Astrocyte (in vitro differentiated cells and primary cell): ENCODE results near the gene IL13.

Experiments
- EZH2 ChIP-seq: IDR thresholded peaks from 2 replicates; pipeline ENCODE4 v1.6.1; 2012; ENCODE audit warnings: mild to moderate bottlenecking, low read length, inconsistent platforms; ENCODE audit not compliant: insufficient read depth
- TF ChIP-seq, protein P1 (sequence below): IDR thresholded peaks from 2 replicates; pipeline ENCODE4 v1.5.1; 2011; ENCODE audit warnings: low read depth, mild to moderate bottlenecking, inconsistent platforms, low read length, moderate library complexity; ENCODE audit not compliant: insufficient read depth

DNA sequence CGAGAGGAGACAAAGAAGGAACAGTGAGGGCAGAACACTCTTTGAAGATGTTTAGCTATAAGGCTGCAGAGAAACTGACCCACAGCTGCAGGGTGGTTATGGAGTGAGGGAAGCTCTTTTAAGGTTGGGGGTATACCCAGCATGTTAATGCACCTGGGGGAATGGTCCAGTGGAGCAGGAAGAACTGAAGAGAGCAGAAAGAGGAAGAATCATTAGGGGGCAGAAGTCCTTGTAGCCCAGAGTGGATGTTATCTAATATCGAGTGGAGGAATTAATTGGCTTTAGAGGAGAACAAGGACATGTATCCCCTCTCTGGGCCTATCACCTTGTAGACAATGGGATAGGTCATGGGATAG, 23.5 kb downstream of the IL13 start:
- TF ChIP-seq, protein P1, sequence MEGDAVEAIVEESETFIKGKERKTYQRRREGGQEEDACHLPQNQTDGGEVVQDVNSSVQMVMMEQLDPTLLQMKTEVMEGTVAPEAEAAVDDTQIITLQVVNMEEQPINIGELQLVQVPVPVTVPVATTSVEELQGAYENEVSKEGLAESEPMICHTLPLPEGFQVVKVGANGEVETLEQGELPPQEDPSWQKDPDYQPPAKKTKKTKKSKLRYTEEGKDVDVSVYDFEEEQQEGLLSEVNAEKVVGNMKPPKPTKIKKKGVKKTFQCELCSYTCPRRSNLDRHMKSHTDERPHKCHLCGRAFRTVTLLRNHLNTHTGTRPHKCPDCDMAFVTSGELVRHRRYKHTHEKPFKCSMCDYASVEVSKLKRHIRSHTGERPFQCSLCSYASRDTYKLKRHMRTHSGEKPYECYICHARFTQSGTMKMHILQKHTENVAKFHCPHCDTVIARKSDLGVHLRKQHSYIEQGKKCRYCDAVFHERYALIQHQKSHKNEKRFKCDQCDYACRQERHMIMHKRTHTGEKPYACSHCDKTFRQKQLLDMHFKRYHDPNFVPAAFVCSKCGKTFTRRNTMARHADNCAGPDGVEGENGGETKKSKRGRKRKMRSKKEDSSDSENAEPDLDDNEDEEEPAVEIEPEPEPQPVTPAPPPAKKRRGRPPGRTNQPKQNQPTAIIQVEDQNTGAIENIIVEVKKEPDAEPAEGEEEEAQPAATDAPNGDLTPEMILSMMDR: no peak
- TF ChIP-seq EZH2: no peak
